Panc1 (cell line): ENCODE results near the gene ANKRD7.

ENCODE experiments used
- CTCF ChIP-seq: fragments of 450-650 bp; IDR thresholded peaks from 2 replicates; pipeline ENCODE4 v1.5.1; 2017; ENCODE audit warnings: mild to moderate bottlenecking
- POLR2AphosphoS5 ChIP-seq: IDR thresholded peaks from 2 replicates; pipeline ENCODE4 v1.6.1; 2012; ENCODE audit warnings: mild to moderate bottlenecking, low read depth, low read length, moderate library complexity
- REST ChIP-seq, 2 experiments: IDR thresholded peaks; 2 replicates each; pipeline ENCODE4 v1.6.1; 2011 to 2012; ENCODE audit warnings: low read depth in 2 of 2, control low read depth in 1 of 2, low read length in 1 of 2, mild to moderate bottlenecking in 1 of 2, moderate library complexity in 1 of 2; ENCODE audit not compliant: insufficient read depth in 1 of 2
- SIN3A ChIP-seq: IDR thresholded peaks from 2 replicates; pipeline ENCODE4 v1.6.1; 2012; ENCODE audit warnings: low read depth, mild to moderate bottlenecking, low read length, moderate library complexity, borderline replicate concordance; ENCODE audit not compliant: insufficient read depth
- TCF7L2 ChIP-seq: IDR thresholded peaks from 2 replicates; pipeline ENCODE4 v1.6.1; 2011; ENCODE audit warnings: mild to moderate bottlenecking, low read depth, low read length, inconsistent platforms

- TF ChIP-seq CTCF (no peak), POLR2AphosphoS5 (no peak), REST (IDR thresholded peaks at IDR 0.05; ENCODE audit: insufficient read depth in 1 of 2, low read depth in 2 of 2, low read length in 1 of 2) (no peak), SIN3A (no peak), TCF7L2 (no peak)
Measured at GRCh38 chr7:118288098-118288497, 63.6 kb downstream of the ANKRD7 start.
